SH-SY5Y (cell line): ENCODE data around the gene DUSP14.

Experiments used
- GATA2 ChIP-seq: IDR thresholded peaks from 2 replicates; pipeline ENCODE4 v1.6.1; 2011; ENCODE audit warnings: mild to moderate bottlenecking, low read depth, low read length
- GATA3 ChIP-seq: IDR thresholded peaks from 2 replicates; pipeline ENCODE4 v1.6.1; 2011; ENCODE audit warnings: low read depth, mild to moderate bottlenecking, low read length, moderate library complexity

DNA sequence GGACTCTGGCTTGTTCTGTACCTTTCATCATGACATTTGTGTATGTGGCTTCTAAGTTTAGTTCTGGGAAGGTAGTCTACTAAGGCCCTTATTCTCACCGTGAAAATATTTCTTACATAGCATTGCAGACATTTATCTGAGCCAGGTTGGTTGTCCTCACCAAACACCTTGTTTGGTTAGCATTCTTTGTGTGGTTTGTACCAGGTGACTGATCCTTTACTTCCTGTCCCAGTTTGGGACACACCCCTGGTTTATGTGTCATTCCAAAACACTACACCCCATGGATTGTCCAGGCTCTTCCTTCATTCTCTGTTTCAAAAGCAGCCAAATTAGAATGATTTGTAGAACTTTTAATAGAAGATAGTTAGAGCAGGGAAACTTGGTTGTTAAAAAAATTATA, 23.2 kb upstream of the DUSP14 start:
- TF ChIP-seq GATA2 = no peak
- no peak for TF ChIP-seq GATA3
